GM21576 (cell line): ENCODE measurements around the gene DNHD1.

Experiments
- ATAC-seq: cut with Tn5 transposase; IDR thresholded peaks from one replicate; pipeline ENCODE4 v1.9.1; 2021; ENCODE audit warnings: mild to moderate bottlenecking, moderate library complexity; ENCODE audit not compliant: unreplicated experiment

Gene DNHD1

DNA sequence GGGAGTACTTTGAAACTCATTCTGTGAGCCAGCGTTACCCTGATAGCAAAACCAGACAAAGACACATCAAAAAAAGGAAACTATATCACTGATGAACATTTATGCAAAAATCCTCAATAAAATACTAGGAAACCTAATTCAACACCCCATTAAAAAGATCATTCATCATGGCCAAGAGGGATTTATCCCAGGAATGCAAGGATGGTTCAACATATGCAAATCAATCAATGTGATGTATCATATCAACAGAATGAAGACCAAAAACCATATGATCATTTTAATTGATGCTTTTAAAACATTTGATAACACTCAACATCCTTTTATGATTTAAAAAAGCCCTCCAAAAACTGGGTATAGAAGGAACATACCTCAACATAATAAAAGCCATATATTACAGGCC, 86.5 kb downstream of the DNHD1 start:
- ATAC-seq, result no peak

DNA sequence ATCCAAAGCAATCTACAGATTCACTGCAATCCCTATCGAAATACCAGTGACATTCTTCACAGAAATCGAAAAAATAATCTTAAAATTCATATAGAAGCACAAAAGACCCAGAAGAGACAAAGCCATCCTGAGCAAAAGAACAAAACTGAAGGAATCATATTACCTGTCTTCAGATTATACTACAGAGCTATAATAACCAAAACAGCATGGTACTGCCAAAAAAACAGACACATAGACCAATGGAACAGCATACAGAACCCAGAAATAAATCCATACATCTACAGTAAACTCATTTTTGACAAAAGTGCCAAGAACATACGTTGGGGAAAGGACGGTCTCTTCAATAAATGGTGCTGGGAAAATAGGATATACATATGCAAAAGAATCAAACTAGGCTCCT, 87.4 kb downstream of the DNHD1 start:
- ATAC-seq, result no peak

DNA sequence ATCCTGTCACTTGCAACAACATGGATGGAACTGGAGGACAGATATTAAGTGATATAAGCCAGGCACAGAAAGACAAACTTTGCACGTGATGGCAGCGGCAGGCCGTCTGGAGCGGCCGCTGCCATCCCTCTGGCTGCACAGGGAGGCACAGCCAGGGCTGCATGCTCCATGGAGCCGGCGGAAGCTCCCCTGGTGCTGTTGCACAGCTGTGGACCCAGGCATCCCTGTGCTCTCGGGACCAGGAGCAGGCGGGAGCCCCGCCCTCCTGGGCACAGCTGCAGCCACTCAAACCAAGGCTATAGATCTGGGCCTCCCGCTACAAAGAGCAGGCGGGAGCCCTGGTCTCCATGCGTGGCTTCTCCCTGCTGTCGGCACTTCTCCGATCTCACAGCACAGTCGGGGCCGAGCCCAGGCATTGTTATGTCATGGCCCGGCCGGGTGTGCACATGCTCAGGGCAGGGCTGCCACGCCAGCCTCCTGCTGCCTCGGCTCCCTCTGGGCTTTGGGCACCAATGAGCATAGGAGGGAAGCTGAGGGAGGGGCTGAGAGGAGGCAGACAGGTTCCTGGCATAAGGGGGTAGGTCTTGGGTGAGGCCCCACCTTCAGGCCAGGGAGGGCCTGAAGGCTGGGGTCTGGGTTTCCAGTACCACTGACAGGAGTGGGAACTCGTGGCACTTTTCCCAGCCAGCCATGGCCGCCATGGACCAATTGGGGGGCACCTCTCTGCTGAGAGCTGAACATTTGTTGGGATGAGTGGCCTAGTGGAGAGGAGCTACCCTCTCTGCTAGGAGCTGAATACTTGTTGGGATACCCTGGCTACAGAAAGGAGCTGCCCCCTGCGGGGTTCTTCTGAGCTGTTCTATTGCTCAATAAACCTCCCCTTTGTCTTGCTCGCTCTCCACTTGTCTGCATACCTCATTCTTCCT, 89.6 kb downstream of the DNHD1 start:
- ATAC-seq, result no peak

DNA sequence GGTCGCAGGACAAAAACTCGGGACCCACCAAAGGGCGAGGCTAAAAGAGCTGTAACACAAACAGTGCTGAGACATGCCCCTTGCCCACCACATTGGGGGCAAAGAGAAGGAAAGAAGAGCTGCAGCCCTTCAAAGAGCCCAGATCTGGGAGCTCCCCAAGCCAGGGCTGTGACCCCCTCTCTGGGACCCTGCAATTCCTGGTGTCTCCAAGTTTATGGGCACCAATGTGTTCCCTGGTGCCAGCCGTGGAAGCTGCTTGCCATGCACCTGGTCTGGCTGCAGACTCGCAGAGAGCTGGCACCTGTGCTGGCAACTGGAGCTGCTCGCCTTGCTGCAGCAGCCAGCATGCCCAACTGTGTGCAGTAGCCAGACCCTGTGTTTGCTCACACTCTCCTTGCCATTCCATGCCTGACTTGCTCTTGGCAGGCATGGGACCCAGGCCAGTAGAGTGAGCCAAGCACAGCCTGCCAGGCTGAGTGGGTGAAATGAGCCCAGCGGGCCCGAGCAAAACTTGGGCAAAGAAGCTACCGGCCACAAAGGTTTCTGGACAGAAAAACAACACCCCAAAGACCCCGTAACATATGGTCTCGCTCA, 90.4 kb downstream of the DNHD1 start:
- no peak for ATAC-seq

DNA sequence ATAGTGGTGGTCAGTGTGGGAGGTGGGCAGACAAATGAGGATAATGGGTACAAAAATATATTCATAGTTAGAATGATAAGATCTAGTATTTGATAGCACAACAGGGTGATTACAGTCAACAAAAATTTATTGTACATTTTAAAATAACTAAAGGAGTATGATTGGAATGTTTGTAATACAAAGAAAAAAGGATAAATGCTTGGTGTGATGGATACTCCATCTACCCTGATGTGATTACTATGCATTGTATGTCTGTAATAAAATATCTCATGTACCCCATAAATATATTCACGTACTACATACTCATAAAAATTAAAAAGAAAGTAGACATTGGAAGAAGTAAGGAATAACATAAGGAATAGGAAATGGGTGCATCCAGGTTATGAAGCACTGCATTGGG, 90.9 kb downstream of the DNHD1 start:
- ATAC-seq, result no peak

DNA sequence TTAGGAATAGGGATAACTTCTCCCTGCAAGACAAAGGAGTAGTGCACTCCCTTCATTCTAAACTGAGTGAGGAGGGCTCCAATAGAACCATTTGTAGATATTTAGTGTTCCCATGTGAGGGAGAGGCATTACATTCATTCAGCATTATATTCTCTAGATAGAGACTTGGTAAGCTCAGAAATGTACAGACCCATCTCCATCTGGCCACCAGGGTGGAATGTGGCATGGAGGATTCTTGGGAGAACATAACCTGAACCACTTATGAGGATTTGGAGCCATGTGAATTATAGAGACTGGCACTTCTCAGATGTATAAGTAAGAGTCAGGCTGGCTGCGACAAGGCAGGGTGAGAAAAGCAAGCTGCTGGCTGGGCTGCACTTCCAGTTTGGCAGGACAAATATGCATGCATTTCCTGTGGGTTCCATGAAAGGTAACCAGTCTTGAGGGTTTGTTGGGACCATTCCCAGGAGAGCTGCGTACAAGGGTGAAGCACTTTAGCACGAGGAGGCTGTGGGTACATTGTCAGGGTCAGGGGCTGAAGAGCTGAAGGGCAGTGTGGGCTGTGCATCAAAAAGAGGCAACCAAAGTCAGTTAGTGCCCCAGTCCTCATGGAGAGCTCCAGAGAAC, 97.2 kb downstream of the DNHD1 start:
- no peak for ATAC-seq

DNA sequence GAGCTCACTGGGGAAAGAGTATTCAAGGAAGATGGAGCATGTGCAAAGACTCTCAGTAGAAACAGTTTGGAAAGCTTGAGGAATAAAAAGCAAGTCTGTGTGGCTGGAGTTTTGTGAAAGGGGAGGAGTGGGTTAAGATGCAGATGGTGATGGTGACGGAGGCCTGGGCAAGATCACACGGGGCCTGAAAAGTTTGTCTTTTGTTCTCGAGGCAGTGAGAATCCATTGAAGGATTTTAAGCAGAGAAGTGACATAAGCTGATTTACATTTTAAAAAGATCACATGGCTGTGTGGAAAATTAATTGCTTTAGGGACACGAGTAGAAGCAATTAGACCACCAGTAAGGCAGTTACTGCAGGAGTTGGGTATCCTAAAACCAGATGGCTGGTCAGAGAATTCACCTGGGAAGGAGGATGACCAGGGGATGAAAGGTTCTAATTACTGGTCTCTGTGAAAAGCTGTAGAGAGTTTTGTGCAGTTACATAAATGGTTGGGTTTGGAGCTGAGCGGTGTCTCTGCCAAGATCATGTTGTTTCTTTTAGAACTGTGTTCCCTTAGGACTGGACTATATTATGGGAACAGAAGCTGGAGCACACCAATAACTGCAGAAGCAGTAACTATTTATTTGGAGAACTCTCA, 99.3 kb downstream of the DNHD1 start:
- no peak for ATAC-seq

DNA sequence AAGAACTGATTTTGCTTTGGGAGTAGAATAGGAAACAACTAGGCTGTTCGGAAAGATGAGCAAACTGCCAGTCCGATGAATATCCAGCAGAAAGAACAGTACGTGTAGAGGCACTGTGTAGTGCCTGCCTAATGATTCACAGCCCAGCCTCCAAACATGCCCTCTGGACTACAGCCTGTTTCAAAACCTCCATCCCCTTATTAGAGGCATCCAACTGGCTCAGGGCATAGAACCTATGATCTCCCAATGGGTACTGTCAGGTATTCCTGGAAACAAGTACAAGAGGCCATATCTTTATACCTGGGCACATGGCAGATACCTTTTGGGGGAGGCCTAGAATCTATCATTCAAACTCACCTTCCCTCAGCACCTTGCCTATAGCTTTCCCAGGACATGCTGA, 101.5 kb downstream of the DNHD1 start:
- ATAC-seq, result no peak

DNA sequence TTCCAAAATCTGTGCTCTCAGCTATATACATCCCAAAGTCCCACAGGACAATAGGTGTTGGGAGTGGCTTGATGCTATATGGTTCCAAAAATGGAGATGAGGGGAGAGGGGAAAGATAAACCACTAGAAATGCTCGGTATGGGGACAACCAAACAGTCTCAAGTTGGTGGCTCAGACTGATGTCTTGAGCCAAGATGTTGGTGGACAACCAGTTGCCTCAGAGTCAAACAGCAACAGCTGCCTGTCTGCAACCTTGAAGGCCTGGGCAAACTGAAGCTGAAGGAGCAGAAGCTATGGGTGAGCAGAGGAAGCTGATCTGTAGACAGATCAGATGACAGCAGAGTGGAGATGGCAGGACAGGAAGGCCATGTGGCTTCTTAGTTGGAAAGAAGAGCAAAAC, 102.4 kb downstream of the DNHD1 start:
- no peak for ATAC-seq

DNA sequence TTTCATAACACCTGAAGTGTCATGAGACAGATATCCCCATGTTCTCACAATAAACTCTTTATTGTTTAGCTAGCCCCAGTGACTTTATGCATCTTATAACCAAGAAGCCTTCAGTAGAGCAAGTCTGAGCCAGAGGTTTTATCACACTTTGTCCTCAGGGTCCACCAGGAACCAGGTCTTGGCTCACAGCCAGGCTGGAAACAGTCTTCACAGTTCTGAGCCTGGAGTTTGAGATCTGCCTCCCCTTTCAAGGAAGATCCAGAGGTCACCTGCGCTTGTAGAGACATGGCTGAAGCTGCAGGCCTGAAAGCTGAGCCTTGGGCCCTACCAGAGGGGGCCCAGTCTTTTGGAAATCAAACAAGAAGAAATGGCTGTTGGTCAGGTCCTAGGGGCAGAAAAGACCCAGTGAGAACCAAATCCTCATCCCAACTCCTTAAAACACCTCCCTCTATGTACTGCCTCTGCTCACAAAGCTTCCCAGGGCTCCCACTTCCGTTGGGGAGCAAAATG, 102.9 kb downstream of the DNHD1 start:
- ATAC-seq, result no peak

DNA sequence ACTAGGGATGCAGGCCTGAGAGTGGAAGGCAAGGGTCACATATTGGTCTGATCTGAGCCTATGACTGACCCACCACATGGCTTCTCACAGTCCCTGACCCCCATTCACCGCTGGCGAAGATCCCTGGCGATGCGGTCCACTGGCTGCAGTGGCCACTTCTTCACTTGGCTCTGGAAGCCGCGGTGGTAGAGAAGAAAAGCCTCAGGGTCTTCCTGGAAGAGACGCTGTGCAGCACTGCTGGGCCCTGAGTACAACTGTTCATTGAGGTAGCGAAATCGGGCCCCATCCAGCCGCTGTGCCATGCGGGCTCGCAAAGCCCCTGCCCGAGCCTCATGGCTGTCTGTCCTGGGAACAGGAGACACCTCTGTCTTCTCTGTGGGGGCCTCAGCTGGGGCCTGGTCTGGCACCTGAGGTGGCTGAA, 104.0 kb downstream of the DNHD1 start:
- no peak for ATAC-seq

DNA sequence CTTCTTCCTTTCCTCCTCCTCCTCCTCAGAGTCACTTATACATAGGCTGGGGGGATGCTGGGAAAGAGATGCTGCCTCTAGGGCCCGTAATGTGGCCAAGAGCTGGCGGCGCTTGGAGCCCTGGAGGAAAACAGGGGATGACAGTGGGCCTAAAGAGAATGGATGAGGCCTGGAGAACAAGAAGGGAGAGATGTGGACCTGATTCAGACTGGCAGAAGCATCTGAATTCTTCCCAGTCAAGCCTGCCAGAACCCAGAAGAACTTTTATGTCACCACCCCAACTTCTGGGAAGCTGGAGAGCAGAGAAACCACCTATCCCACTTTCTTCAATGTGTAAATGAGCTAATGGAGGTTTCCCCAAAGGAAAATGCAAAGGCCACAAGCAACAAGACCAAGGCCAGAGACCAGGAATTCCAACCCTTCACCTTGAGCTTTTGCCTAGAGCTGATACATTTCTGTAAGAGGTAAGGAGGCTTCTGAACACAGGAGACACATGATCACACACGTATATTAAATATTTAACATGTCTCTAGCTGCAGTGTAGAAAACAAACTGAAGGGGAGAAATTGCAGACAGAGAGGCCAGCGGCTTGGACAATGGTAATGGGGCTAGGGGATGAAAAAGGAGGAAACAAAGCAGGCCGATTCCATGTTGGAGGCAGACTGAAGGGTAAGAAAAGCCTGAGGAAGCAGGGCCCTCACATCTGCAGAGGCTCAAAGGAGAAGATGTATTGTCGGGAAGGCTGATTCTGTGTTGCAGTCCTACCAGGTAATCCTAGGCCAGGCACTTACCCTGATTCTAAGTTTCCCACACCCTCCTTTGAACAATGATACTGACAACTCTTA, 105.2 kb downstream of the DNHD1 start:
- ATAC-seq, result no peak

DNA sequence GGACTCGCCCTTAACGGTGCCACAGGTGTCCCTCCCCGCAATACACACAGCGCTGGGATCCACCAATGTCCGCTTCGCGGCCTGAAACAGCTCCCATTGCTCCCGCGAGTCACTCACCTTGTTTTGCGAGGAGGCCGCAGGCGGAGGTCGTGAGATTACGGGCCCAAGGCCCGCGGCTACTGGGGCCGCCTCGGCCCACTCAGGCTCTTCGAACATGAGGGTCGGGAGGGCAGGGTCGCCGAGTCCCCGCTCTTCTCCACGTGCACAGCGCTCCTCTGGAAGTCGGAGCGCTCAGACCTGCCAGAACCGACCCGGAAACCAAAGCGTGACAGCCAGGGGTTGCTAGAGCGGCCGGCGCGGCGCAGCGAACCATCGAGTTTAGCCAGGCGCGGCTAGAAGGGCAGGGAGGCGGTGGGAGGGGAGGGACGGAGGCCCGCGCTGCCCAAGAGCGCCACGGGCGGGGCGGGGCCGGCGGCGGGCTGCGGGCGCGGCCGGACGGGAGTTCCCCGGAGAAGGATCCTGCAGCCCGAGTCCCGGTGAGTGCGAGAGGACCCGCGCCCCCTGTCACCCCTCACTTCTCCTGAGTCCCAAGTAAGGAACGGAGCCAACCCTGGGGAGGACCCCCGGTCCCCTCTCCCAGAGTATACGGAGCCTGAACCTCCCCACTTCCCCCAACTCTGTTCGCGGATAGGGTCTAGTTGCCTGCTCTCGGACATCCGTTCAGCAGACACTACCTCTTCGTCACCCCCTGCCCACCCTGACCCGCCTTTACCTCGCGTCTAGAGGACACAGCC, 106.4 kb downstream of the DNHD1 start, which contains the start of the genes ILK and RRP8:
Gene ILK, plus strand, starts transcription at position 488 of the 794 bp plus-strand sequence. CDS start 498 bp downstream, outside the sequence.
Gene RRP8, minus strand, starts transcription at position 330 of the 794 bp plus-strand sequence. Its CDS starts 114 bp downstream, at position 216.
- peak; percentile 64 for ATAC-seq

DNA sequence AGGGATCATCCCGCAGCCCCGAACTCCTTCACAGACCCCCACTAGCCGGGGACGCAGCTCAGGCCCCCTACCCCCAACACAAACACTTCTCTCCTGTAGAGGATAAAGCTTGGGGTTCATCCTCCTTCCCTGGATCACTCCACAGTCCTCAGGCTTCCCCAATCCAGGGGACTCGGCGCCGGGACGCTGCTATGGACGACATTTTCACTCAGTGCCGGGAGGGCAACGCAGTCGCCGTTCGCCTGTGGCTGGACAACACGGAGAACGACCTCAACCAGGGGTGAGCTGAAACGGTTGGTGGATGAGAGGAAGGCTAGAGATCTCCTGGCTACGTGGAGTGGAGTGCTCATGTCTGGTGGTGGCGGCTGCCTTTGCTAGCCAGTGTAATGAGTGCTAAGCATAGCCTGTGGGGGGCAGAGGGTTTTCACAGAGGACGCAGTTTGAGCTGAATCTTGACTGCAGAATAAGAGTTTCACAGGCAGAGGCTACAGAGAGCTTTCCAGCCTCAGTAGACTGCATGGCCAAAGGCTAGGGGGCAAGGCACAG, 107.1 kb downstream of the DNHD1 start:
- ATAC-seq, result peak; percentile 51

DNA sequence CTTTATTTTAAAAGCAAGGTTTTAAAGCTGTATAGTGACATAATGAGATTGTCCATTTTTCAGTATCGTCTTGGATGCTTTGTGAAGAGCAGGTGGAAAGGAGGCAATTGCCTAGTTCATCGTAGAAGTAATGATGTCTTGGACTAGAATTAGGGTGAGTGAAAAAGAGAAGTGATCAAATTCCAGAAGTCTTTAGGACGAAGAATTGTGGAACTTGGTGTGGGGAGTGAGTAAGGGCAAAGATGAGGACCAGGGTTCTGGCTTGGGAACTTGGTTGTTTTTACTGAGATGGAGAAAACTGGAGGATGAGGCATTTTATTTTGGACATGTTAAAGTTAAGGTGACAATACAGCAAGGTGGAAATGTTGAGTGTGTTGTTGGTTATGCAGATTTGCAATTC, 107.7 kb downstream of the DNHD1 start:
- ATAC-seq, result no peak

DNA sequence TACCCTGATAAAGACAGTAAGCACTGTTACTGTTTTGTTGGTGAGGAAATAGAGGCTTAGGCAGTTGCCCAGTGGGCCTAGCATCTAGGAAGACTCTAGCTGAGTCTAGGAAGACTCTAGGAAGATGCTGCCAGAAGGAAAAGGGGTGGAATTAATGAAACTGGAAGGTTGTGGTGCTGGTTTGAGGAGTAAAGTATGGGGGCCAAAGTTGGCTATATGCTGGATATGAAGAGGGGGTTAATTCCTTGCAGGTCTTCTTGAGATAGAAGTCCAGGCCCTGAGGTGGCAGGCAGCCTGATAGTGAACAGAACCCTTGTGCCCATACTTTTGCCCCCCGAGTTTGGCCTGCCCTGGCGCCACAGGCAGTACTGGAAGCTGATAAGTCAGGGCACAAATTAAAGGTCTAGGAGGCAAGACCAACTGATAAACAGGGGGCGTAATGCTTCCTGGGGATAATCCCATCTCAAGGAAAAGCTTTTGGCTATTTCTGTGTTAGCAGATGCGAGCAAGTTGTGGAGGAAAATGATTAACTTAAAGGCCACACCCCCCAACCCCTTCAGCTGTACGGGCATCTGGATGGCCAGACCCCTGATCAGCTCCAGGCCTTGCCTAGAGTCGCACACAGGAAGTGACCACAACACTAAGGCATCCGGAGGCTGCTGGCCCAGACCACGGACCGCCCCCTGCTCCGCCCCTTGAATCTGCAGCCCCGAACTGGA, 109.5 kb downstream of the DNHD1 start:
- ATAC-seq, result peak; percentile 49

DNA sequence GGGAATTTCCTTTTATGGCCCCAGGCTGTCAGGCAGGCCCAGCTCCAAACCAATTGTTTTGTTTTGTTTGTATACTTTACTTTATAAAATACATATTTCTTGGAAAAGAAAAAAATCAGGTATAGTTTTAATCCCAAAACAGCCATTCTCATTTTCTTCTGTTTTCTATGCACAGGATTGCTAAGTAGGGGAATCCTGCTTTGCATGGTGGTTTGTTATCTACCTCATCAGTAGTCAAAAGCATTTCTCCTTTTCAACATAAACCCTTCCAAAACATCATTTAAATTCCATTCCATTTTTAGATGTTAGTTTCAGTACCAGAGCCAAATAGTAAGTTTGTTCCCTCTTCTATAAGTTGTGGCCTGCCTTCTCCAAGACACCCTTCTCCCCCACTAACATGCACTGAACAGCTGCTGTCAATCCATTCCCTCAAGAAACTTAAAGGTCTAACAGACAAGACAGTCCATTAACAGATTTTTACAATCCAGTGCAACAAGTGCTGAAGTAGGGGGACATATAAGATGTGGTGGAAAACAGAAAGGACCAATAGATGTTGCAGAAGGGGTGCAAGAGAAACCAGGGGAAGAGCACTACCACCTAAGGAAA, 110.2 kb downstream of the DNHD1 start:
- no peak for ATAC-seq

DNA sequence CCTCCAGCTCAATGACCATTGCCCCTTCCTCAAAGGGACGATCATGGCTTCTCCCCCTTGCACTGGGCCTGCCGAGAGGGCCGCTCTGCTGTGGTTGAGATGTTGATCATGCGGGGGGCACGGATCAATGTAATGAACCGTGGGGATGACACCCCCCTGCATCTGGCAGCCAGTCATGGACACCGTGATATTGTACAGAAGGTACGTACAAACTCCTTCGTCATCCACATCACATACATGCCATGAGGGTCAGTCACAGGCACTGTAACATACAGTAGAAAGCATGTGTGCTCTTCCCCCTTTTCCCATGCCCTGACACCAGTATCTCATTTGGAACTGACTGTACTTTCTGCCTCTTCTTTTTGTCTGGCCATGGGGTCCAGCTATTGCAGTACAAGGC, 110.9 kb downstream of the DNHD1 start:
- ATAC-seq, result no peak
